Measurements from ENCODE around the gene MYBL2.

DNA sequence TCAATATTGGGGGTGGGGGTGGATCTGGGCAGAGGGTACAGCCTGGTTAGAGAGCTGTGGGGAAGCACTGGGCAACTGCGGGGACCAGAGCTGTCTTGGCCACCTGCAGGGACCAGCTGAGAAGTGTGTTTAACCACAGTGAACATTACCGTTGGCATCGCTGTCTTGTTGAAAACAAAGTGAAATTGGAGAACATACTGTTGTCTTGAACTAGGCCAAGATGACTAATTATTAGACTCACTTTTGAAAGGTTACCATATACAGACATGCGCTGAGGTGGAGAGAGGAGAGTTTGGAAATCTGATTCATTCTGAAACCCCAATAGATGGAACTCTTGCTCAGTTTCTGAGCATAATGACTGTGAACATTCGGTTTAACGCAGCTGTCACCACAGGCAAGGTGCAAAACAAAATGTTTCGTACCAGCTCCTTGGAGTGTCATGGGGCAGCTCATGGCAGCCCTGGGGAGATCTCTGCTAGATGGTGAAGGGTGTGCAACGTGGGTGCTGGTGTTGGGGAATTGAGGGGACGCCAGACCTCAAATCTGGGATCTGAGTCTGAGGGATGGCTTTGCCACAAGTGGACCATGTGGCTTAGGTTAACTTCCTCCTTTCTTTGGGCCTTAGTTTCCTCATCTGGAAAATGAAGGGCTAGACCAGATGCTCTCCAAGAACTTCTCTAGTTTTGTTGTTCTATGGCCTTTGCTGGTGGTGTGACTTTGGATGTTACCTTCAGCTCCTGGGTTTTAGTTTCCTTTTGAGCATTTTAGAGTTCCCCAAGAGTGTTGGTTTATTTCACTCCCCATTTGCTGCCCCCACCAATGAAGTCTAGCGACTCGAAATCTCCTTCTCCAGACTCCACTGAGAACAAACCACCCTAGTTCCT, 84.5 kb downstream of the MYBL2 start:
- TF ChIP-seq, protein P1, sequence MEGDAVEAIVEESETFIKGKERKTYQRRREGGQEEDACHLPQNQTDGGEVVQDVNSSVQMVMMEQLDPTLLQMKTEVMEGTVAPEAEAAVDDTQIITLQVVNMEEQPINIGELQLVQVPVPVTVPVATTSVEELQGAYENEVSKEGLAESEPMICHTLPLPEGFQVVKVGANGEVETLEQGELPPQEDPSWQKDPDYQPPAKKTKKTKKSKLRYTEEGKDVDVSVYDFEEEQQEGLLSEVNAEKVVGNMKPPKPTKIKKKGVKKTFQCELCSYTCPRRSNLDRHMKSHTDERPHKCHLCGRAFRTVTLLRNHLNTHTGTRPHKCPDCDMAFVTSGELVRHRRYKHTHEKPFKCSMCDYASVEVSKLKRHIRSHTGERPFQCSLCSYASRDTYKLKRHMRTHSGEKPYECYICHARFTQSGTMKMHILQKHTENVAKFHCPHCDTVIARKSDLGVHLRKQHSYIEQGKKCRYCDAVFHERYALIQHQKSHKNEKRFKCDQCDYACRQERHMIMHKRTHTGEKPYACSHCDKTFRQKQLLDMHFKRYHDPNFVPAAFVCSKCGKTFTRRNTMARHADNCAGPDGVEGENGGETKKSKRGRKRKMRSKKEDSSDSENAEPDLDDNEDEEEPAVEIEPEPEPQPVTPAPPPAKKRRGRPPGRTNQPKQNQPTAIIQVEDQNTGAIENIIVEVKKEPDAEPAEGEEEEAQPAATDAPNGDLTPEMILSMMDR (IDR thresholded peaks at IDR 0.05) = no peak
- no peak for TF ChIP-seq POLR2A (IDR thresholded peaks at IDR 0.05)
- no peak for TF ChIP-seq EP300 (IDR thresholded peaks at IDR 0.05)
